RWPE2 (cell line): ENCODE data around the gene NAT10.

Experiments
- ATAC-seq: fragments of 200-7000 bp; cut with Tn5 transposase; 3 replicates; pipeline ENCODE4 v1.9.1; 2021; ENCODE audit warnings: low read depth
- DNase-seq: peaks from one replicate; pipeline ENCODE4 v3.0.0-alpha.2; 2020; ENCODE audit warnings: low spot score
- H3K27ac ChIP-seq: fragments of 450-650 bp; 2 replicates; pipeline ENCODE4 v1.5.1; 2017; ENCODE audit warnings: mild to moderate bottlenecking; ENCODE audit not compliant: poor library complexity, severe bottlenecking
- H3K27me3 ChIP-seq: fragments of 250-450 bp; sonication (Bioruptor Pico); 2 replicates; pipeline ENCODE4 v1.5.1; 2021; ENCODE audit warnings: mild to moderate bottlenecking, moderate library complexity; ENCODE audit not compliant: insufficient read depth, poor library complexity, severe bottlenecking
- H3K36me3 ChIP-seq: fragments of 250-450 bp; sonication (Bioruptor Pico); 2 replicates; pipeline ENCODE4 v1.5.1; 2020; ENCODE audit warnings: low read depth, mild to moderate bottlenecking, moderate library complexity
- H3K4me1 ChIP-seq: fragments of 250-450 bp; sonication (Bioruptor Pico); 2 replicates; pipeline ENCODE4 v1.5.1; 2021; ENCODE audit warnings: mild to moderate bottlenecking, moderate library complexity; ENCODE audit not compliant: insufficient read depth, poor library complexity, severe bottlenecking
- H3K4me3 ChIP-seq: fragments of 250-450 bp; sonication (Bioruptor Pico); 2 replicates; pipeline ENCODE4 v1.5.1; 2021; ENCODE audit warnings: mild to moderate bottlenecking, moderate library complexity; ENCODE audit not compliant: severe bottlenecking
- H3K9me3 ChIP-seq: fragments of 250-450 bp; sonication (Bioruptor Pico); 2 replicates; pipeline ENCODE4 v1.5.1; 2021; ENCODE audit warnings: mild to moderate bottlenecking, moderate library complexity; ENCODE audit not compliant: severe bottlenecking
- TF ChIP-seq, protein P1 (sequence below): fragments of 450-650 bp; IDR thresholded peaks from one replicate; pipeline ENCODE4 v1.5.1; 2017; ENCODE audit warnings: mild to moderate bottlenecking, moderate library complexity; ENCODE audit not compliant: poor library complexity, severe bottlenecking

The NAT10 gene

DNA sequence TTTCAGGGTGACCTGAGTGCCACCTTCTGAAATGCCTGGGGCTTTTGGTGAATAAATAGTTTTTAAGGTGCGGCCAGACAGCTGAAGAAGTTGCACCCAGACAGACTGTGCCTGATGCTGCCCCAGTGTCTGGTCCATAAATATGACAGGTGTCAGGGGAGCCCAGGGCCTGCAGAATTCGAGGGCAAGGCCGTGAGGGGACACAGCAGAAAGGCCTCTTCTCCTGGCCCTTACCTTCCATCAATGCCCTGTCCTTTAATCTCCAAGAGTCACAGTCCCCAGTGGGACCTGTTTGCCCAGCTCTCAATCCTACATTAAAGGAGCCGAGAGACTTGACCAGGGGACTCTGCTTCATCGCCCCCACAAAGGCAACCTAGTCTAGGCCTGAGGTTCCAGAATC is 45.7 kb downstream of the NAT10 start:
- H3K4me1 ChIP-seq, result no peaks in the 10 kb centered on the region
- DNase-seq (no peak), ATAC-seq (no peak)
- H3K27me3 ChIP-seq, result no peaks in the 10 kb centered on the region
- H3K27ac ChIP-seq, result no peak overlapping the region
- TF ChIP-seq, protein P1, sequence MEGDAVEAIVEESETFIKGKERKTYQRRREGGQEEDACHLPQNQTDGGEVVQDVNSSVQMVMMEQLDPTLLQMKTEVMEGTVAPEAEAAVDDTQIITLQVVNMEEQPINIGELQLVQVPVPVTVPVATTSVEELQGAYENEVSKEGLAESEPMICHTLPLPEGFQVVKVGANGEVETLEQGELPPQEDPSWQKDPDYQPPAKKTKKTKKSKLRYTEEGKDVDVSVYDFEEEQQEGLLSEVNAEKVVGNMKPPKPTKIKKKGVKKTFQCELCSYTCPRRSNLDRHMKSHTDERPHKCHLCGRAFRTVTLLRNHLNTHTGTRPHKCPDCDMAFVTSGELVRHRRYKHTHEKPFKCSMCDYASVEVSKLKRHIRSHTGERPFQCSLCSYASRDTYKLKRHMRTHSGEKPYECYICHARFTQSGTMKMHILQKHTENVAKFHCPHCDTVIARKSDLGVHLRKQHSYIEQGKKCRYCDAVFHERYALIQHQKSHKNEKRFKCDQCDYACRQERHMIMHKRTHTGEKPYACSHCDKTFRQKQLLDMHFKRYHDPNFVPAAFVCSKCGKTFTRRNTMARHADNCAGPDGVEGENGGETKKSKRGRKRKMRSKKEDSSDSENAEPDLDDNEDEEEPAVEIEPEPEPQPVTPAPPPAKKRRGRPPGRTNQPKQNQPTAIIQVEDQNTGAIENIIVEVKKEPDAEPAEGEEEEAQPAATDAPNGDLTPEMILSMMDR, result no peak
- H3K4me3 ChIP-seq, result no peak overlapping the region
- no peaks in the 10 kb centered on the region for H3K9me3 ChIP-seq
- peaks cover 41% of the 10 kb centered on the region for H3K36me3 ChIP-seq

DNA sequence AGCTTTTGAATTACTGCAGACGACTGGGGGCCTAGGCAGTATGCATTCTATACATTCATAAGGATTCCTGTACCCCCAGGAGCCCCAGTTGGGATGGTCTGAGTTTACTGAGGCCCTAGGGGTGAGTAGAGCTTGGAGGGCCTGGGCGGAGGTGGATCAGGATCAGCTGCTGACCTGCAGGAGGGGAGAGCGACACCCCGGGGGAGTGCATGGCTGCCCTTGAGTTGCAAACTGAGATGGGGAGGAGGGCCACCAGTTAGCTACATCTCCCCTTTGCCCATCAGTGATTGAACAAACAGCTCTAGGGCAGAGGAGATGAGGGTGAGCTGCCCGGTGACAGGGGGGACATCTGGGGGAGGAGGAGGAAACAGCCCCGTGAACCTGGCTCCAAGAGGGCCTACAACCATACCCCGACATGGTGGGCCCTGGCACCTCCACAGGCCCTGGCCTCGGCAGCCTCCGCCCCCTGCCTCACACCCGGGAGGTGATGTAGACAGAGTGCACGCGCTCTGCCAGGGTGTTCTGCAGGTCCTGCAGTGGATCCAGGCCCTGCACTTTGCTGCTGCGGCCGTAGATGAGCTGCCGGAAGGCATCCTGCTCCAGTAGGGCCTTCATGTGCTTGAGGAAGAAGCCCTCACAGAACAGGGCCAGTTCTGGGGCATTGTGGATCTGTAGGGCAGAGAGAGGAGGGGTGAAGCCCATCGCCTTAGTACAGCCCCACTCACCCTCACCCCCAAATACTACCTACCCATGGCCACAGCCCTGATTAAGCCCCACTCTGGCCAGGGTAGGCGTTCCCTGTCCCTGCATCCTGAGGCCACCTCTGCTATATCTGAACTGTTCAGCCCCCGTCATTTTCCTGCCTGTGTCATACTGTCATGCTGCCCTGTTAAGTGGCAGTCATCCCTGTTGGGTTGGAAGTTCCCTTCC is 46.8 kb downstream of the NAT10 start:
- DNase-seq (no peak), ATAC-seq (no peak)
- H3K4me1 ChIP-seq, result no peaks in the 10 kb centered on the region
- no peaks in the 10 kb centered on the region for H3K9me3 ChIP-seq
- no peaks in the 10 kb centered on the region for H3K27me3 ChIP-seq
- no peak overlapping the region for H3K27ac ChIP-seq
- H3K36me3 ChIP-seq, result peaks cover 31% of the 10 kb centered on the region
- H3K4me3 ChIP-seq, result no peak overlapping the region
- TF ChIP-seq, protein P1, result no peak

DNA sequence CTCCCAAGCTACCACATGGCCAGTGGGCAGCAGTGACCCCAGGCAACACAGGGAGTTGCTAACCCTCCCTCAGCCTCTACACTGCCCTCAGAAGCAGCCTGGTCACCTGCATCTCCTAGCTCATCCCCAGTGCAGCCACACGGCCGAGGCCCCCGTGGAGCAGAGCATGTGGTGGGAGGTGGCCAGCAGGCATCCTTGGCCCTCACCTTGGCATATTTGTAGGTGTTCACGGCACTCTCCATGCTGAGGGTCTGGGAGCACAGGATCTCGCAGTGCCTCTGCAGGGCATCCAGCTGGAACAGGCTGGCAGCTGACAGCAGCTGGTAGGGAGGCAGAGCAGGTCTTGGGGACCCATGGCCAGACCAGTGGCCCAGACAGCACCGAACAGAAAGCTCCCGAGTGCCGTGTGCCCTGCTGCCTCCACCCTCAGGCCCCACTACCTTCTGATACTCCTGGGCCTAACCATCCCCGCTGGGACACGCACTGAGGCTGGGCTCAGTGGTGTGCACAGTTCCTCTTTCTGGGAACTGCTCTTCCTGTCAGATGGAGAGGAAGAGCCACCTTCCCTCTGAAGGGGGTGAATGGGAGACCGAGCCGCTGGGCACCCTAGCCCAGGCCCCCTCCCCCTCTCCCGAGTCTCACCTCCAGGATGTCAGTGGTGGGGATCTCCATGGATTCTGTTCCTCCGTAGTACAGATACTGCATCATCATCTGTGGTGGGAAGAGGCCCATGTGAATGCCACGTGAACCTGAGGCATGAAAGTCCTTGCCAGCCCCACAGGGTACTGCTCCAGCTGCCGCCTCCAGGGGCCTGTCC is 48.8 kb downstream of the NAT10 start:
- Histone ChIP-seq H3K4me1 (no peaks in the 10 kb centered on the region), H3K4me3 (no peak overlapping the region), H3K9me3 (no peaks in the 10 kb centered on the region), H3K36me3 (peaks cover 11% of the 10 kb centered on the region; the same call in 1 of the 2 replicates), H3K27me3 (no peaks in the 10 kb centered on the region), H3K27ac (no peak overlapping the region)
- DNase-seq (no peak), ATAC-seq (no peak)
- TF ChIP-seq, protein P1, result no peak

- DNase-seq, result no peak
- no peak overlapping the region for H3K27ac ChIP-seq
Observed at GRCh38 chr11:34155057-34155756, 49.8 kb downstream of the NAT10 start.

More at GRCh38 chr11:34155057-34155756, 49.8 kb downstream of the NAT10 start:
- ATAC-seq, result no peak; the same call in 2 of the 3 replicates
- no peaks in the 10 kb centered on the region for H3K9me3 ChIP-seq
- H3K4me3 ChIP-seq, result no peak overlapping the region
- H3K27me3 ChIP-seq, result no peaks in the 10 kb centered on the region
- TF ChIP-seq, protein P1, result no peak
- 0 out of 2 replicates have a peak, but pooled peaks cover 6% of the 10 kb centered on the region for H3K36me3 ChIP-seq
- H3K4me1 ChIP-seq, result no peaks in the 10 kb centered on the region
